Measurements from ENCODE around the gene PBX1.
"Not testable (repeated sequence)": the region's sequence is repeated elsewhere in the genome, so short reads cannot be mapped to it uniquely, and the experiment has no call there.

Gene PBX1

DNA sequence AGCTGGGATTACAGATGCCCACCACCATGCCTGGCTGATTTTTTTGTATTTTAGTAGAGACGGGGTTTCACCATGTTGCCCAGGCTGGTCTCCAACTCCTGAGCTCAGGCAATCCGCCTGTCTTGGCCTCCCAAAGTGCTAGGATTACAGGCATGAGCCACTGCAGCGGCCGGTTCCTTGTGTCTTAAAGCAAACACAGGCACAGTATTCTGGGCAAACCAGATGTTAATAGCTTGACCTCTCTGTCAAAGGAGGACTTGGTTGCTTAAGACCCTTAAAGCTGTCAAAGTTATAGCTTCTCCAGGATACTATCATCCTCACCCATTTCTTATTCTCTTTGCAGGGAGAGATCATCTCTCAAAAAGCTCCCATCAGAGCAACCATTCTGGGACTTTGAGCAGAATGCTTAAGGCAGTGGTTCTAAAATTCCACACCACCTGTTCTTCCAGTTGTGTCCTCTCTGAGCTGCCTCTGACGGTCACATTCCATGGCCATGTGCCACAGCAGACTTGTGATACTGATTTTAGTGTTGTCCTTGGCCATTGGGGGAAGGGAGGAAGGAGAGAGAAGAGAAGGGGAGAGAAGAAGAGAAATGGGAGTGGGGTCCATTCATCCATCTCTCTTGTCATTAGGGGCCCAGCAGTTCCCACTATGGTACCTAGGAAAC is 81.8 kb downstream of the PBX1 start:
- DNase-seq (ENCODE audit: low read depth, low spot score), result no peak

DNA sequence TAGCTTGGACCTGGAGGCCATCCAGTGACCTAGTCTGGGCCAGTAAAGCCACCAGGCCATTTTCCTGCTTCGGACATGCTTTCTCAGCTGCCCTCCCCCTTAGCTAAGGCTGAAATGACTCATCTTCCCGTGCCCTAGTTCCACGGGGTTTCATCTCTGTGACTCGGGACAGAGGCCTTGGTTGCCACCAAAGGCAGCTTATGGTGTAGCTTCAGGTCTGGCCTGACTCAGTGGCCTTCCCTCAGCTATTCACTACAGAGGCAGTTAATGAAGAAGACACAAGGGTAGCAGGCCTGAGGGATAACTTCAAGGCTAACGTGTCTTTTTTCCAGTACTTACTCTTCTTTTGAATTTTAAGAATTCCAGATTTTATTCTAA is 82.4 kb downstream of the PBX1 start:
- DNase-seq (ENCODE audit: low read depth, low spot score), result no peak

DNA sequence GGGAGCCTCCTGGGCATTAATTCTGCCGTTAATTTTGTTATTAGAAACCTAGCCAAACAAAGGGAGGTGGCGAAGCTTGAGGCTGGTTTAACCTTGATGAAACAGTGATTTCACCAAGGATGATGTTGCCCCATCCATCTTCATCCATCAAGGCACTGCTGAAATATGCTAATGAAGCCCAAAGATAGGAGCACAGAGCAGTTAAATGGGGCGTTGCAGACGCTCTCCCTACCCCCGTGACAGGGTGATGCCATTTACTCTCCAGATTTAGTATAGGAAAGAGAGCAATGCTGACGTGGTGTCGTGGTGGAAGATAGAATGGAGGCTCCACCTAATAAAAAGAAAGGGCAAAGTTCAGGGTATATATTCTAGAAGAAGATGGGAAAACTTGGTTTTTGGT is 84.0 kb downstream of the PBX1 start:
- no peak for DNase-seq (ENCODE audit: low read depth, low spot score)

DNA sequence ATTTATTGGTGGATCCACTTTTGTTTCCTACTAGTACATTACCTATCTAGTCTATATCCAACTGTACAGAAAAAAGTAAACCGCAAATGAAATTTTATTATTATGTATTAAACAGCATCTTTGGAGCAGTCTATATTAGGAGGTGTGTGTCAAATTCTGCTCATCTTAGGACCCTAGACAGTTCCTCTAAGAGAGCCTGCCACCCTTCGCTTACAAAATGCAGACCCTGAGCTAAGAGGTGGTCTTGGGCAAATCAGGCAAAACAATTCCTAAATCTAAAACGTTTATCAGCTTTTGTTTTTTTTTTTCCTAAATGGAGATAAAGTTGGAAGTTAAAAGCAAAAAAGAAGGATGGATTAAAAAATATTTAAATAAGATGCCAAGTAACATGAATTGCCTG is 85.3 kb downstream of the PBX1 start:
- no peak for DNase-seq (ENCODE audit: low read depth, low spot score)

DNA sequence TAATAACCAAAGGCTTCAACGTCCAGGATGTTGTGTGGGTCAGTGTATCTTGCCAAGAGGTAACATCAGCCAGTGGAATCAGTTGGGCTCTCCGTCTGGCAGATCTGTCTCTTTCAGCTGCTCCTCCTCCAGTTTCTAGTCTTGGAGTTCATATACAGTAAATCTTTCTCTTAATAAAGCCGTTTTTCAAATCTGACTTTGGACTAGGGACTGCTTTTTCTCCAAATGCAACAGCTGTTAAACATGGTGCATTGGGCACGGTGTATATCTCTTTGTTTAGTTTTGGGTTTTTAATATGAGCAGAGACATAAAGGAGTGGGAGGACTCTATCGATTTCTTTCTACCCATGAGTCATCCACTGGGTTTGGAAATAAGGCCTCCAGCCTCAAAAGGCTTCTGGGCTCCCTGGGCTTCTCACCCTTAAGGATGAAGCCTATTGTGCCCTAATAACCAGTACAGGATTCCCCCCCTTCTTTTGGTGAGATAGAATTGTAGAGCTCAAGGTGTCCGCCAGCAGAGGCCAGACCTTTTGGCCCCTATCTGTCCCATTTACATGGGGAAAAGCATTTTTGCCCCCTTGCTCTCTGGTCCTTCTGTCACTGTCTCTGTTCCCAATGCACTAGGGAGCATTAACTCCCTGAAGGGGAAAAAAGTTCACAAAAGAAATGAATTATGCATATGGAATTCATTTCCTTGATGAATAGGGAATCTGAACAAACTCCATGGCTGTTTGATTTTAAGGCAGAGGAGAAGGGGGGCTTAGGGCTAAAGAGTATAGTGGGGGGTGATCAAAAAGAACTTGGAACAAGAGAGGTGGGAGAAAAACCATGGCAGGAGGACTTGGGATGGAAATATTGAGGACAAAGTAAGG is 86.0 kb downstream of the PBX1 start:
- no peak for DNase-seq (ENCODE audit: low read depth, low spot score)

DNA sequence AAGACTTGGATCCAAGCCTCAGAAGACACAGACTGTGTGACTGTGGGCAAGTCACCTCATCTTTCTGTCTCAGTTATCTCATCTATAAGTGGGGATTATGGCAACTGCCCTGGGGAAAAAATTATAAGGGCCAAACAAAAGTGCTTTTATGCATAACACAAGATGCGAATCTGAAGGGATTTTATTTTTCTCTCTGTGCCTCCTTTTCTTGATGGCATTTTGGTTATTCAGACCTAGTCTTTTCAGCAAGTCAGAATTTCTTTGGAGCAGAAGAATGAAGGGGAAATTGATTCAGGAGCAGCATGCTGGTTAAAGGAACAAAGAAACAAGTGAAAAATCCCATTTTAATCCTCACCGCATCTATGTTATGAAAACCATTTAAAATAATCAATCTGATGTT is 86.9 kb downstream of the PBX1 start:
- no peak for DNase-seq (ENCODE audit: low read depth, low spot score)

DNA sequence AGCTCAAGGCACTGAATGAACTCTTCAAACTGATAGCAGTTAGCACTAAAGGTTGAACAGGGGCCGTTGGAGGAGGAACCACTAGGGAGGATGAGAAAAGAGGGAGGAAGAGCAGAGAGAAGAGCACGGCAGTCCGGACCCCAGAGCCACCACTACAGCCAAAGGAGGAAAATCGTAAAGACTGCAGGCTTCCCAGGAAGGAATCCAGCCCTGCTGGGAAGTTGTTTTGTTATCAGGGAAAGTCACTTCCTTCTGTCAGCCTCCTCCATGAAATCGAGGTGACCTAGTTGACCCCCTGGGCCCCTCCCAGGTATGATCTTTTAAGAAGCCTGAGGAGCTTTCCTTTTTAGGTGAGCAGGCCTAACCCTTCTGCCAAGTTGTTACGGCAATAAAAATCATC is 88.2 kb downstream of the PBX1 start:
- no peak for DNase-seq (ENCODE audit: low read depth, low spot score)

DNA sequence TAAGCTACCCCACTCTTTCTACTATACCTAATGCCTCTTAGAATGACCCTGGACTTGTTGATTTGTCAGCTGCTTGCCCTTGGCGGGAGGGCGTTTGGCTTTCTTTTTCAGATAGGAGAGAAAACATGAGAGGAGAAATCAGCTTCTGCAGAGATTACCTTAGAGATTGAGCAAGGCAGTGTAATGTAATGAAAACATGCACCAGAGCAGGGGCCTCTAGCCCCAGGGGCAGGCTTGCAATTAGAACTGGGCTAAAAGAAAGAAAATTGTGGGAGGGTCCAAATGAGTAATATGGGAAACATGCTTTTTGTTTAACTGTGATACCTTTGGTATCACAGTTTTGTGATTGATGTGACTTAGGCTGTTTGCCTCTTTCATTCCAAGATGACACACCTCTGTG is 89.7 kb downstream of the PBX1 start:
- no peak for DNase-seq (ENCODE audit: low read depth, low spot score)

DNA sequence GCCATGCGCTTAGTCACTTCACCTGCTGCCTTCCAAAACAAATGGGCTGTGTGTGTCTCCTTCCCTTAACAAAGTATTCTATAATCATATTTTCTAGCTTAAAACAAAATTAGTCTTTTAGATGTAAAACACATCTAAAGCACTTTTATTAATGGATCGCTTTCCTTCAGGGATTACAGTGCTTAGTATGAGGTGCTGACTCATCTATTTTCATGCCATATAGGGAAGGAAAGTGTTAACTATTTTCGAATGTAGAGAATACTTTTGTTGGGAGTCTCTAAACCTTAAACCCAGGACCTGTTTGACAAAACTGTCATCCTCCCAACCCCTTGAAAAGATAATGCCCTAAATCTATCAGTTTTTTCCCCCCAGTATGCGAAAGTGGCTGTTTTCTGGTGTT is 90.2 kb downstream of the PBX1 start:
- DNase-seq (ENCODE audit: low read depth, low spot score), result no peak

DNA sequence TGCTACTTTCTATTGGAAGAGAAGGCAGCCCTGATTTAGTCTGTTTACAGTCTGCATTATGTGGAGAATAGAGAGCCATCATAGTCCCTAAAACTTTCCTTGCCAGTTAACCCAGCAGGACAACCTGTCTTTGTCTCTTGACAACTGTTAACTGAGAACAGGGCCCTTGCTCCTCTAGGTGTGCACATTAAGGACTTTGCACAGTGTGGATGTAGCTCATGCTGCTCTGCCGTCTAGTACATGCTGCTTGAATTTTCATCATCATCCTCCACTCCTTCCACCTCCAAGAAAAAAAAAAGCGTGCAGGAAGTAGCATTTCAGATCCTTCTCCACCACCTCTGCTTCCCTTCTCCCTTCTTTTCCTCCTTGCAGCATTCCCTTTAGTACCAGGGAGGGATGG is 91.5 kb downstream of the PBX1 start:
- DNase-seq (ENCODE audit: low read depth, low spot score), result no peak

DNA sequence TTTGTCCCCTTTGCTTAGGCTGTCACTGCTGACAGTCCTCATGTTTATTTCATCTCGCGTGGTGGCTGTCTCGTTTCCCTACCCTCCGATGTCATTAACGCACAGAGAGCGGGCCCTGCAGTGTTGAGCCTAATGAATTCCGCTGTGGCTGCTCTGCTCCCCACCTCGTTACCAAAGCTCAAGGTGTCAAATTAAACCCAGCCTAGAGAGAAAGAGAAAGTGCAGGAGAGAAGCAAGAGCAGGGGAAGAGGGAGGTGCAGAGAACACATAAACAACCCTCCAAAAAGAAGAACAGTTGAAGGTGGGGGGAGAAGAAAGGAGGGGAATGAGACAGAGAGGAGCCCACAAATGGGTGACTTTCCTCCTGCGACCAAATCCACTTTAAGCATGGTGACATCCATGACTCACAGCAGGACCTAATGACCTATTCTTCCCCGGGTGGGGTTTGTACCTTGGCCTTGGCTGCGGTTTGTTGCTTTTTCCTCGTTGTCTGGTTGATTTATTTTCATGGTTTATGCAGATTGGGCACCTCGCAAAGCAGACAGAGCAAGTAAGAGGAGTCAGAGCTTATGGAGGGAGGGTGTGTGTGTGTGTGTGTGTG is 92.5 kb downstream of the PBX1 start:
- no peak for DNase-seq (ENCODE audit: low read depth, low spot score)

DNA sequence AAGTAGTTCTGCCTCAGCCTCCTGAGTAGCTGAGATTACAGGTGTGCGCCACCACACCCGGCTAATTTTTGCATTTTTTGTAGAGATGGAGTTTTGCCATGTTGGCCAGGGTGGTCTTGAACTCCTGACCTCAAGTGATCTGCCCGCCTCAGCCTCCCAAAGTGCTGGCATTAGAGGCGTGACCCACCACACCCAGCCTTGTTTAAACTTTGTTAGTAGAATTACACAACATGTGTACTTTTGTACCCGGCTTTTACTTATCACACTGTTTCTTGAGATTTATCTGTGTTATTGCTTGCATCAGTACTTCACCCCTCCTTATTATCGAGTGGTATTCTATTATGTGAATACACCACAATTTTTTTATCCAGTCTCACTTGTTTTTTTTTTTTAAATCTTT is 94.0 kb downstream of the PBX1 start:
- DNase-seq (ENCODE audit: low read depth, low spot score), result not testable (repeated sequence)

DNA sequence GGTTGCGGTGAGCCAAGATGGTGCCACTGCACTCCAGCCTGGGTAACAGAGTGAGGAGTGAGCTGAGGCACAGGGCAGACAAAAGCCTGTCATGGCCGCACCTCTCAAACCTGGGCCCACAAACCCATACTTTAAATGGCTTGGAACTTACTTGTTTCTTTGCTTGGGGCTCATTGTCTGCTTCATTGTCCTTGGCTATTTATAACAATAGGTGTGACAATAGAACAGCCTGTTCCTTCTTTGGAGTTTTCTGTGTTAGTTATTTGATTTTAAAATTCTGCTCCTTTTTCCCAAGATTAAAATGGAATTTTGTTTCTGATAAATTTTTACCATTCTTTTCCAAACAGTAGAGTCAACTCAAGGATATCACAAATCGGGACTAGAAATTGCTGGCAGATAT is 94.7 kb downstream of the PBX1 start:
- DNase-seq (ENCODE audit: low read depth, low spot score), result no peak

DNA sequence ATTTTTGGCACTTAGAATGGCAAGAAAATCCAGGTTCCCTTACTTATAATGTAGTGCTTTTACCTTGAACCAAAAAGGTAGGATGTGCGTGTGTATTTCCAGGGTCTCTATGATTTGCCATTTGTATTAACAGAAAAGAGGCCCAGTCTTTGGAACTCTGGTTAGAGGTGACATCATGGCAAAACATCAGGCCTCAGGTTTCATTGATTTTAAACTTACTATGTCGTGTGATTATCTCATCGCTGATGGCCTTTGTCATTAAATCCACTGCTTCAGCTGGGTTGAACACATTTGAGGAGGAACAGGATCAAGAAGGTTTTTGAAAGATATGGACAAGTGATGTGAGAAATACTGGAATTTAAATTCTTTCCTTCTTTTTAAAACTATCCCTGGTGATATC is 95.2 kb downstream of the PBX1 start:
- DNase-seq (ENCODE audit: low read depth, low spot score), result no peak

DNA sequence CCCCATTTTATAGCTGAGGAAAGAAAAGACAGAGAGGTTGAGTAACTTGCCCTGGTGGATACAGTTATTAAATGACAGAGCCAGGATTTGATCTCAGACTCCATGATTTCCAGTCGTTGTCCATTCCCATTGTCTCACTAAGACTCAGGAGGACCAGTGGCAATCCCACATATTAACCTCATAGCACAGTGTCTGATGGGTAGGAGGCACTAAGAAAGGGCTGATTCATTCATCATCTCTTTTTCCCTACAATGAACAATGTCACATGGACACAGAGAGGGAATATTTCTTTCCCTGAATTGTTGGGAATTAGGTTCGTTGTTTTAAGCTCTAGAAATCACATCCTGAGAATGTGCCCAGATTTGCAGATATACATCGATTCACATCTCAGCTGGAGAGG is 99.9 kb downstream of the PBX1 start:
- DNase-seq (ENCODE audit: low read depth, low spot score), result no peak

DNA sequence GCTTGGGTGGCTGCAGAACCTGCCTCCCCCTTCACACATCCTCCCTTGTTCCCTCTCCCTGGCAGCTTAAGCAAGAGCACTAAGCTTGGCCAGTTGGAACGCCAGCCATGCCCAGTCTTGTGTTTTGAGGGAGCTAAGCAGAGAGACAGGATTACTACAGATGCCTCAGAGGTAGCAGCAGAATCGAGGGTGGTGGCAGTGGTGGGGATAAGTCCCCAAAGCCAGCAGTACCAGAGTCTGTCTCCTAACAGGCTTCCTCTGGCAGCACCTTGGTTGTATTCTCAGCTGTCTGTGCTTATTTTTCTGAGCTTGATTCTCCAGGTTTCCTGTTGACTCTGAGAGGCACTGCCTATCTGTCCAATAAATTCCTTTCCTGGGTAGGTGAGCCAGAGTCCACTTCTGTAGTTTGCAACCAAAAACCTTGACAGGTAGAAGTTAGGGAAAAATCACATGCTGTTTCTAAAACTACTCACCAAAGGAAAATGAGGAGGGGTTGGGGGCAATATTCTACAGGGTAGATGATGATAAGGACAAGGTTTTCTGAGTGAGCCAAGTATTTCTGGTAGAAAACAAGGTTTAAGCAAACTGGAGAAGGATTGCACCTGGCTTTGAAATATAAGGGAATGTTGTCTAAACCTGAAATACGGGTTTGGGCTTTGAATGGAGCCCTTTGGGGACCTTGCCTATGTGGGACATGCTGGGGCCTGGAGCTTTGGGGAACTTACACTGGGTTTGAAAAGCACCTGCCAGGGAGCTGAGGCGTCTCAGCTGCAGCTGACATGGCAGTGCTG is 100.8 kb downstream of the PBX1 start:
- peak; percentile 76 for DNase-seq (ENCODE audit: low read depth, low spot score)

DNA sequence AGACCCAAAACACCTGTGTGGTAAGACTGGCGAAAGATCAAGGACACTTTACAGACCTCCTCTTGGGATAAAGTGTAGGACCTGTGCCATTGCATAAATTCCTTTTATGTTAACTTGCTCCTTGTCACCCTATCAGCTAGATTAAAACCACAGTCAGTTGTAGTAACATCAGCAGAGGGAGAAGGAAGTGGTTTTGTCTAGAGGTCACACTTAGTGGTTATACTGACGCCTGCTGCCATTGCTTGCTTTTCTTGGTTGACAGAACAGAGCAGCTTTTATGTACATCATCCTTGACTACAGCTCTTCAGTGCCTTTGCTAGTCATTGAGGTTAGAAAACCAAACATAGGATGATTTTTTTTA is 101.4 kb downstream of the PBX1 start:
- DNase-seq (ENCODE audit: low read depth, low spot score), result no peak

DNA sequence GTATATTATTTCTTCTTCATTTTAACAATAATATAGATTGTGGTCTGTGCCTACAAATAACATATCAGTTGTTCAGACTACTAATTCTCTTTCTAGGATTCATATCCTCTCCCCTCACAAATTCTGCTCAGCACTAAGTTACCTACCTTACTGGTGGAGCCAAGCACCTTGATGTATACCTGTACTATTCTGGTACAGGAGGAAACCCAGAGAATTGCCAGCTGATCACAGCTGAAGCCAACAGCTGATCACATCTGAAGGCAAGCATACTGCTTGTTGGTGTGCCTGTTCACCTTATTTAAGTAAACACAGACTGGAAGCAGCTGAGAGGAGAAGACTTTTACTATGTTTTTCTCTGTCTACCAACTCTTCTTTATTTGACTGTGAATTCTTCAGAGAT is 101.8 kb downstream of the PBX1 start:
- no peak for DNase-seq (ENCODE audit: low read depth, low spot score)

DNA sequence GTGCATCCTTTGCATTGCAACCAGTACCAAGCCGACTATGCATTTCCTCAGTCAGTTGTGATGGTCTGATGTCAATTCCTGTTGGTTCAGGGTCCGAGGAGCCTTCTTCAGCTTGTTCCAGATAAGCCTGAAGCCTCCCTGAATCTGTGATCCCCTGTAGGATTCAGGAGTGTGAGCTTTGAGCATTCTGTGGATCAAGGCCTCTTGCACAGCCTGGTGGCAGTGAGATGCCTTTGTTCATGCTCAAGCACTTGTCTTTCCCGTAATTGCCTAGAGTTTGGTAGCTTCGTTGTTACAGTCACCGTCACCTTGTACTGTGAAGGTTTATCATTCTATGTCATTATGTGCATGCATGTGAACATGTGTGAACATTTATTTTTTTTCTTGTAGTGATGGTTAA is 103.5 kb downstream of the PBX1 start:
- DNase-seq (ENCODE audit: low read depth, low spot score), result no peak

DNA sequence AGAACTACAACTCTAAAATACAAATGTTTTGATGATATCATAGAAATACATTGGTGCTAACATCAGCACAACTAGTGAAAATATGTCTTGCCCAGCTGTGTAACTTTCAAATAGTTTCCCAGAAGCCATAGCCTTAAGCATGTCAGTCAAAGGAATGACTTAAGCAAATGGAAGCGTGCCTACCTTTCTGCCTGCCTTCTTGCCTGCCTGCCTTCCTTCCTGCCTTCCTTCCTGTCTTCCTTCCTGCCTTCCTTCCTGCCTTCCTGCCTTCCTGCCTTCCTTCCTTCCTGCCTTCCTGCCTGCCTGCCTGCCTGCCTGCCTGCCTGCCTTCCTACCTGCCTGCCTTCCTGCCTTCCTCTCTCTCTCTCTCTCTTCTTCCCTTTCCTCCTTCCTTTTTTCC is 104.0 kb downstream of the PBX1 start:
- DNase-seq (ENCODE audit: low read depth, low spot score), result no peak

DNA sequence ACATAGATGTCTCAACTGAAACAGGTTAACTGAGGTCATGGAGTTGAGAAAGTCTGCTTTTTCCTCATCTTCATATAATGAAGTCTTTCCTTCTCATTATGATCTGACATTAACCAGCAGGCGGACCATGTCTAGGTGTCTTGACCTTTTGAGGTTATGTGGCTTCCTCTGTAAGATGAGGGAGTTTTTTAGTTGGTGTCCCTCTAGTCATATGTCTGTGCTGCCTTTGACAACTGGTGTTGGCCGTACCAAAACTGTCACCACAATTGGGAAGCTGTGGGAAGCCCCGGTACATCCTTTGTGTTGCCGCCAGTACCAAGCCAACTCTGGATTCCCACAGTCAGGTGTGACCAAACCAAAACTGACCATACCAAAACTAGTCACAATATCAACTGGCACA is 105.1 kb downstream of the PBX1 start:
- DNase-seq (ENCODE audit: low read depth, low spot score), result no peak

DNA sequence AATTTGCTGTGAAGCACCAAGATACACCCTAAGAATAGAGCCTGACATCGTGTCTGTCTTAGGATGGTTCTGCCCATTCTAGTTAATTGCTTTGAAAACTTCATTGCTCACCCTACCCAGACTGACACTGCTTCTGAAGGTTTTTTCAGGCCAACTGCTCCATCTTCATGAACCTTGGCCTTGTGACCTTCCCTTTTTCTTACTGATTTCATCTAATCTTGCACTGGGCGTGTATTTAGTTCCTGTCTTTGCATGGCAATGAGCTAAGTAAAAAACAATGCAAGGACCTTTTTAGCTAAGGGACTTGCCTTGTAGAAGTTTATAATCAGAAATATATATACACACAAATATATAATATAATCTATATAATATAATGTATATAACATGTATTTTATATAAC is 108.0 kb downstream of the PBX1 start:
- DNase-seq (ENCODE audit: low read depth, low spot score), result no peak
